Right cardiac atrium (tissue), 5 donors: ENCODE results near the gene TMEM132E. TPM values are rescaled to one million over a fixed set of nuclear protein-coding genes. Genes with fewer than 3 reads are reported as not detected.

Source experiments
- ATAC-seq, 2 donors: fragments of 200-7000 bp; cut with Tn5 transposase; one replicate each; pipeline versions ENCODE4 v1.8.0 to v1.9.1; 2020; ENCODE audit warnings: moderate library complexity in 2 of 2, mild to moderate bottlenecking in 1 of 2
- DNase-seq, 3 donors: peaks; one replicate each; pipeline ENCODE4 v3.0.0-alpha.2; 2020
- H3K27ac ChIP-seq: one replicate; pipeline ENCODE4 v1.5.1; 2013; ENCODE audit warnings: mild to moderate bottlenecking, low read length, control low read depth, moderate library complexity
- H3K27me3 ChIP-seq: one replicate; pipeline ENCODE4 v1.6.1; 2013; ENCODE audit not compliant: control insufficient read depth, insufficient read depth
- H3K4me1 ChIP-seq: one replicate; pipeline ENCODE4 v1.6.1; 2013; ENCODE audit warnings: low read length; ENCODE audit not compliant: control insufficient read depth, insufficient read depth
- H3K4me3 ChIP-seq: one replicate; pipeline ENCODE4 v1.5.1; 2013; ENCODE audit warnings: low read length, control low read depth
- H3K9me3 ChIP-seq: one replicate; pipeline ENCODE4 v1.6.1; 2013; ENCODE audit warnings: low read length; ENCODE audit not compliant: control insufficient read depth
- WGBS: extraction: QIAGEN DNeasy Blood & Tissue Kit; methylation state at CpG from one replicate; pipeline ENCODE4 v1.1.7; 2013; 5-methylcytosine and 5-hydroxymethylcytosine counted together
- intact Hi-C, 4 donors: fragments of 100-400 bp; cut with DNase I; formaldehyde crosslinking; loops; one replicate each; pipeline versions ENCODE4 v1.11.0 to v1.14.0; 2022 to 2023
- polyA plus RNA-seq: library from polyadenylated mRNA; stranded (reverse); fragments of 200-250 nt; gene quantifications from one replicate; pipeline ENCODE4 v1.2.3, GENCODE V29; 2013
- total RNA-seq, 4 donors: library from RNA; stranded (reverse); fragmentation: NEBNext Ultra II Directional; extraction: Animal tissue kit (Norgen Biotek cat#: 25700); gene quantifications; one replicate each; pipeline ENCODE4 v1.2.1, GENCODE V29; 2021
- donor health status: healthy with polysubstance abuse.
- donor health status: DM: no; HTN: yes; CAD: no.
- donor health status: DM: no; HTN: no; CAD: no.
- donor health status: DM: no; HTN: yes; CAD: no; lungs with severe emphysema.
- donor health status: DM: yes; HTN: yes; CAD: no.

TMEM132E gene
- total and polyA plus RNA-seq, 5 donors = 0.06 to 0.35 (median 0.16) TPM

DNA sequence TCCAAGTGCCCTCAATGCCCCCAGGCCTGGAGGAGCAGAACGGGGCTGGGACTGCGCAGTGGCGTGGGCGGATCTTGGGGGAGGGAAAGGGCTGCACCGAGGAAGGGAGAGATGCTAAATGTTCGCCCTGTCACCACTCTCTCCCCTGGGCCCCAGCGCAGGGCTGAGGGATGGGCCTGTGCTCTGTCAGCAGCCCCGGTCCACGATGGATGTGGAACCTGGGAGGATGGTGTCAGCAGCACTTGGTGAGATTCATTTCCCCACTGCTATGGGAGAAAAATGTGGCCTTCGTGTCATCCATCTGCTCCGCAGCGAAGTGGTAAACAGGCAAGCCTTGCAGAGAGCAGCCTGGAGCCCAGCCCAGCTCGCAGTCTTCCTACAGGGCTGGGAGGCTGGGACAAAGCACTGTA lies 72.0 kb downstream of the TMEM132E start:
- Histone ChIP-seq H3K4me1 (peaks cover 2% of the 10 kb centered on the region), H3K27me3 (no peaks in the 10 kb centered on the region), H3K27ac (no peak overlapping the region), H3K9me3 (no peaks in the 10 kb centered on the region), H3K4me3 (no peak overlapping the region)
- DNase-seq = no peak
- ATAC-seq = no peak
- intact Hi-C loops = no loop called here
- 29% methylated on average over 13 of the region's 13 CpGs for WGBS

DNA sequence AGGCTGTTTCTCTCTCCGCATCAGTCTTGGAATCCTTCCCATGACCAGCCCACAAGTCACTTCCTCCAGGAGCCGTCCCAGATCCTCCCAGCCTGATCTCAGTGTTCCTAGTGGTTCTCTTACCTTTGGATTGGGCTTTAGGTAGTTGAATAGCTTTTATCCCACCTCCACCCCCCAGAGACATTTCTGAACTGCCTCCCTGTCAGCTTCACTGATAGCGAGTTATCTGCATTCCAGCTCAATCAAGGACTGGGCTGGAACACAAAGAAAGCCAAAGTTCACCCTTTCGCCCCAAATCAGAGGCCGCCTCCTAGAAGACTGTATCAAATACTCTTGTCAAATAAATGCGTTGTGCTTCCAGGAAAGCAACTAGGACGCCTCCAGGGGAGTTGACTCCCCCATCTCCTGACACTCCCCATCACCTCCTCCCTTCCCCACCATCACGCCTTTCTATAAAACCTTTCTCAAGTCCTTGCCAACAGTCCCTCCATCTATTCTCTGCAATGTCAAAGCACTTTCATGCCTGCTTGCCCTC lies 72.7 kb downstream of the TMEM132E start:
- WGBS = 42% methylated on average over 8 of the region's 8 CpGs
- Histone ChIP-seq H3K9me3 (no peaks in the 10 kb centered on the region), H3K27me3 (no peaks in the 10 kb centered on the region), H3K4me3 (no peak overlapping the region), H3K4me1 (peaks cover 2% of the 10 kb centered on the region), H3K27ac (no peak overlapping the region)
- DNase-seq = no peak
- intact Hi-C loops = no loop called here
- ATAC-seq = no peak

DNA sequence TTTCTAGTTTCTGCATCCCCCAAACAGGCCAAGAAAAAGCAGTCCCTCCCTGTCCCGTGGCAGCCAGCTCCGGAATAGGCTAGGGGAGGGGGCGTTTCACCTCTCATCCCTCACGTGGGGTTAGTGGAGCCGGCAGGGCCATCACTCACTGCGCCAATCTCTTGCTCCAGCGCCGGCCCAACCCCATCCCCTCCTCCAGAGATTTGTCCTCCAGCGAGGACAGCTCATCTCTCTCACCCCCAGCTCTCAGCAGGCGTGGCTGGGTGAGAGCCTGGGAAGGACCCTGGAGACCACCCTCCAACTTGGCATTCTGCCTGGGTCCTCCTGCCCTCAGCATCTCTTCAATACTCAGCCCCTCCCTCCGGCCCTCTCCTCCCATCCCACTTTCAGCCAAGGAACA lies 74.1 kb downstream of the TMEM132E start:
- Histone ChIP-seq H3K9me3 (no peaks in the 10 kb centered on the region), H3K4me3 (no peak overlapping the region), H3K4me1 (peaks cover 2% of the 10 kb centered on the region), H3K27me3 (no peaks in the 10 kb centered on the region), H3K27ac (no peak overlapping the region)
- intact Hi-C loops = no loop called here
- DNase-seq (no peak), ATAC-seq (no peak)
- WGBS = 20% methylated on average over 11 of the region's 11 CpGs

DNA sequence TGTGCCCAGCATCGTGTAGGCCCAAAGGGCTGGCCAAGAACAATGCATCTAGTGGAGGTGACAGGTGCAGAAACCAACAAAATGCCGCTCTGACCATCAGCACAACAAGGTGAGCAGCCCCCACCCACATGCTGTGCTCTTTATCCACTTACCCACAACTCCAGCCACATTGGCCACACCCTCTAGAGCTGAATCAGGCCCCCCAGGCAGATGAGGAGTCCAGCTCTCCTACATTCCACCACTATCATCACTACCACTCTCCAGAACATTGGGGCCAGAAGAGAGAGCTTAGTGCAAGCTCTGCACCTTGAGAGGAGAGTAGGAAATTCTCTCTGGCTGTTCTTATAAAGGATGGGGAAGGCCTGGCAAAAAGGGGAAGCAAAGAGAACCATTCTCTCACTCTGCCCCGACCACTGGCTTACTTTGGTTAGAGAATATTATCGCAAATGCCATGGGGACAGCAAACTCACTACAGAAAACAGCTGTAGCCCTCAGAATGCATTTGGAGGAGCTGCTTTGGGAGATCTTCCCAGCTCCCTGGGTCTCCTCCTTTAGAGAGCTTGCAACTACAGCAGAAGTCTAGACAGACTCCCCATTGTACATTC lies 75.0 kb downstream of the TMEM132E start:
- no peak overlapping the region for H3K27ac ChIP-seq
- no peak overlapping the region for H3K4me3 ChIP-seq
- H3K4me1 ChIP-seq = peaks cover 2% of the 10 kb centered on the region
- DNase-seq = no peak
- WGBS = 60% methylated on average over 4 of the region's 4 CpGs
- H3K27me3 ChIP-seq = no peaks in the 10 kb centered on the region
- ATAC-seq = no peak
- intact Hi-C loops = no loop called here
- no peaks in the 10 kb centered on the region for H3K9me3 ChIP-seq

DNA sequence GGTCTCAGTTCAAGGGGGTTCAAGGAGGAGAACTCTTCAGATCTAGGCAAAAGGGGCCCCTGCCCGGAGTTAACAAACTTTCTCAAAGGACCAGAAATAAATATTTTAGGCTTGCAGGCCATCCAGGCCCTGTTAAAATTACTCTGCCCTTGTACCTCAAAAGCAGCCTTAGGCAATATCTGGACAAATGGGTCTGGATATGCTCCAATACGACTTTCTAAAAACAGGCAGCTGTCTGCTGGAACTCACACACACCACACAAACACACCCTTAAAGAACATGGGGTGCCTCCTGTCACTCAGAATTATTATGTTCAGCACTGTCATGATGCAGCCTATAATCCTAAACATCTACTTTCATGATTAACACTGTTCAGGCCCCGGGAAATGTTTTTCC lies 75.5 kb downstream of the TMEM132E start:
- peaks cover 2% of the 10 kb centered on the region for H3K4me1 ChIP-seq
- ATAC-seq (no peak), DNase-seq (no peak)
- H3K27ac ChIP-seq = no peak overlapping the region
- H3K27me3 ChIP-seq = no peaks in the 10 kb centered on the region
- 41% methylated on average over 3 of the region's 3 CpGs for WGBS
- H3K9me3 ChIP-seq = no peaks in the 10 kb centered on the region
- intact Hi-C loops = no loop called here
- no peak overlapping the region for H3K4me3 ChIP-seq

DNA sequence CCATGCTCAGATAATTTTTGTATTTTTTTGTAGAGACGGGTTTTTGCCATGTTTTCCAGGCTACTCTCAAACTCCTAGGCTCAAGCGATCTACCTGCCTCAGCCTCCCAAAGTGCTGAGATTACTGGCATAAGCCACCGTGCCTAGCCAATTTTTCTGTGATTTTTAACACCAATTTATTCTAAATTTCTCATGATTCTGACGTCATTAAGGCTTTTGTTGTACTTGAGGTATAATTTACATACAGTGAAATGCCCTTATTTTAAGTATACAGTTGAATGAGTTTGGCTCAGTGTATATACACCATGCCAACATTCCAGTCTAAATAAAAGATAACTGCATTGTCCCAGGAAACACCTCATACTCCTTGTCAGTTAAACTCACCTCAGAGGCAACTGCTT lies 77.4 kb downstream of the TMEM132E start:
- DNase-seq (no peak), ATAC-seq (no peak)
- Histone ChIP-seq H3K27me3 (no peaks in the 10 kb centered on the region), H3K9me3 (no peaks in the 10 kb centered on the region), H3K27ac (no peak overlapping the region), H3K4me1 (peaks cover 2% of the 10 kb centered on the region), H3K4me3 (no peak overlapping the region)
- intact Hi-C loops = no loop called here
- WGBS = 74% methylated on average over 4 of the region's 4 CpGs

DNA sequence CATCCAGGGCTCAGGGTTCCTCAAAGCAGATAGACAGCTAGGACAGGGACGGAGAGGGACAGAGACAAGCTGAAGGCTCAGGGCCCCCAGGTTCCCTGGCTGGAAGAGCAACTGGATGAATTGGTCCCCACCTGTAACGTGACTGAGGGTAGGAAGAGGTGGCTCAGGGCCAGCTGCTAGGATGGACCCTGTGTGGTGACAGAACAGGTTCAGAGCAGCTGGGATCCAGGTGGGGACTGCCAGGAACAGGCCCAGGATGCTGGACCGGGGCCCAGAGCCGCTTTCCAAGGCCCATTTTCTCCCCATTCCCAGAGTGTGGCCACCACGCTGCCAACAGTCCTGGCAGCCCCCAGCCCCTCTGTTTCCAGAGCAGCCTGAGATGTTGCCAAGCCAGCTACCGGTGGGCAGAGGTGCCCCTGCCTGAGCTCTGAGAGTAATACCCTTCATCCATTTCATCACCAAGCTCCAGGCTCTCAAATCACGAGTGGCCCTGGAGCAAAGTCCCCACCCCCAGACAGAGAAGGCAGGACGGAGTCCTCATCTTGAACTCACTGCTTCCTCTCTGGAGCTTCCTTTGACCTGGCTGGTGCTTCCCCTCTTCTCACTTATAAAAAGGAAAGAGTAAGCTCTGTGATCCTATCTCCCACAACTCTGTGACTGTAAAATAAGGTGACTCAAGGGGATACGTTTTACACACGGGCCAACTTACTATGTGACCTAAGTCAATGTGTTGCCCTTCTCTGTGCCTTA lies 79.6 kb downstream of the TMEM132E start:
- Histone ChIP-seq H3K9me3 (no peaks in the 10 kb centered on the region), H3K4me1 (peaks cover 2% of the 10 kb centered on the region), H3K27me3 (no peaks in the 10 kb centered on the region), H3K27ac (no peak overlapping the region), H3K4me3 (no peak overlapping the region)
- DNase-seq (no peak), ATAC-seq (no peak)
- intact Hi-C loops = no loop called here
- WGBS = 67% methylated on average over 10 of the region's 10 CpGs

DNA sequence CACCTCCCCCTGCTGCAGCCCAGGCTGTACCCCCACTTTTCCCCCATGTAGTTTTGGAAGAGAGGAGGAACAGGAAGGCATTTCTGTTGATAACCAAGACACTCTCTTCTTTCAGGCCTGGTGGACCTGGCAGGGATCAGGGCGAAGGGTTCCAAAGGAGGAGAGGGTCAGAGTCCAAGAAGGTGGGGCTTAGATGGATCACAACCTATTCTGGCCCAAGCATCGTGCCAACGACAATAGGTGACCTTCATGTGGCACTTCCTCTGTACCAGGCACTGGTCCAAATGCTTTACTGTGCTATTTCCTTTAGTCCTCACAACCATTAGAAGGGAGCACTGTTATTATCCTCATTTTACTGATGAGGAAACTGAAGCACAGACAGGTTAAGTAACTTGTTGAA lies 84.3 kb downstream of the TMEM132E start:
- no peak for DNase-seq
- 41% methylated on average over 3 of the region's 3 CpGs for WGBS
- Histone ChIP-seq H3K9me3 (no peaks in the 10 kb centered on the region), H3K27me3 (no peaks in the 10 kb centered on the region), H3K4me1 (no peaks in the 10 kb centered on the region), H3K4me3 (no peak overlapping the region), H3K27ac (no peak overlapping the region)
- intact Hi-C loops = loop anchor here in 1 of 4 donors (10.0 kb wide), 1 partner anchor 101 kb away; no protein-coding TSS in a partner anchor
- no peak for ATAC-seq

DNA sequence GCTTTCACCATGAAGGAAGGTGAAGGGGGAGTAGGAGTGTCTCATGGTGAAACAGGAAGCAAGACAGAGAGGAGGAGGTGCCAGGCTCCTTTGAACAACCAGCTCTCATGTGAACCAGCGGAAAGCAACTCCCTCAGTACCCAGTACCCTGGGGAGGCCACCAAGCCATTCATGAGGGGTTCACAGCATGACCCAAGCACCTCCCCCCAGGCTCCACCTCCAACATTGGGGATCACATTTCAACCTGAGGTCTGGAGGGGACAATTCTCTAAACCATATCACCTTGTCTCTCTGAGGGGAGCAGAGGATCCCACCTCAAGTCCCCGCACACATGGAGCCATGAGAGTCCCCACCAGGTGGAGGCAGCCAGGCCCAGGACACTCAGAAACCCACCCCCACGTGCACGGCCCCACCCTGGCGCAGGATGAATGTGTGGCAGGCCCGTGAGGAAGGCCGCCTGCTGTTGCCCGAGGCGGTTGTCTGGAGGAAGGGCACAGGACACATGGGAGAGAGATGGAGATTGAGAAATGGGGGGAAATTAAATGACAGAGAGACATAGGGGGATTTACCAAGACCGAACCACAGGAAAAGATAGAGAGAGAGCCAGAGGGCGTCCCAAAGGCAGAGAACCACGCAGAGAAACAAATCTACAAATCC lies 85.9 kb downstream of the TMEM132E start:
- intact Hi-C loops = loop anchor here in 1 of 4 donors (10.0 kb wide), 1 partner anchor 100 kb away; no protein-coding TSS in a partner anchor
- Histone ChIP-seq H3K27me3 (no peaks in the 10 kb centered on the region), H3K4me3 (no peak overlapping the region), H3K9me3 (no peaks in the 10 kb centered on the region), H3K4me1 (no peaks in the 10 kb centered on the region), H3K27ac (no peak overlapping the region)
- no peak for ATAC-seq
- WGBS = 33% methylated on average over 12 of the region's 12 CpGs
- DNase-seq = no peak

DNA sequence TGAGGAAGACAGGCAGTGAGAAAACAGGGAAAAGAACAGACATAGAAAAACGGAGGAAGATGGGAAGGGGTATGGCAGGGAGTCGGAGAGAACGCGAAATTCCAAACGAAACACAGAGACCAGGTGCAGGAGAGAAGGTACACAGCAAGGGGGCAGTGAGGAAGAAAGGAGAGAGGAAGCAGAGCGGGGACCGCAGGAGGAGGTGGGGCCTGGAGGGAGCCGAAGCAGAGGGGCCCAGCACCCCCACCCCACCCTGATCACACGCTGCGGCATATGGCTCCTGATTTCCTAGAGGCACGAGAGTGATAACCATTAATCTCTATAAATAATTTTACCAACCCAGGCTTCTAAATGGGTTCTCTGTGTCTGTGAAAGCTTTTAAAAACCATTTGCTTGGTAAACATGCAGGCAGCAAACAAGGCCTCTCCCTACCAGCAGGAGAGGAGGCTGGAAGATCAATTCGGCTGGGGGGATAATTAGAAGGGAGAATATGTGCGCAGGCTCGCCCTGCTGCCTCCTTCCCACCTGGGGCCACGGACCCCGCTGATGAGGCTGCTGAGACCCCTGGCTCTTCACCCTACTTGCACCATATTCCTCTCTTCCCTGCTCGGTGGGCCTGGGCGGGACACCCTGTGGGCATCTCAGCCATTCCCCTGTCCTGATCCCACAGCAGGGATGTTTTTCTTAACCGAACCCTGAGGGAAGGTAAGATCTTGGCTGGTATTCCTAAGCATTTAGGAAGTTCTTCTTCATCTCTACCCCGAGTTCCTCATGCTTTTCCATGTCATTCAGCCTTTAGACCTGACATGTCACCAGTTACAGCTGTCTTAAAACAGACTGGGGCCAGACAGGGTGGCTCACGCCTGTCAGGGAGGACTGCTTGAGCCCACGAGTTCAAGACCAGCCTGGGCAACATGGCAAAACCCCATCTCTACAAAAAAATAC lies 86.7 kb downstream of the TMEM132E start:
- H3K27ac ChIP-seq = no peak overlapping the region
- 30% methylated on average over 22 of the region's 22 CpGs for WGBS

More for the DNA sequence above, 86.7 kb downstream of the TMEM132E start:
- intact Hi-C loops = loop anchor here in 1 of 4 donors (10.0 kb wide), 1 partner anchor 99 kb away; no protein-coding TSS in a partner anchor
- no peak for ATAC-seq
- no peak overlapping the region for H3K4me3 ChIP-seq
- DNase-seq = no peak
- no peaks in the 10 kb centered on the region for H3K27me3 ChIP-seq
- H3K4me1 ChIP-seq = no peaks in the 10 kb centered on the region
- H3K9me3 ChIP-seq = no peaks in the 10 kb centered on the region
